Measurements from ENCODE around the gene CDC27. TPM values are rescaled to one million over a fixed set of nuclear protein-coding genes. Genes with fewer than 3 reads are reported as not detected.

The CDC27 gene
- total RNA-seq, result 100 to 1,000 TPM; 113 to 114 TPM

DNA sequence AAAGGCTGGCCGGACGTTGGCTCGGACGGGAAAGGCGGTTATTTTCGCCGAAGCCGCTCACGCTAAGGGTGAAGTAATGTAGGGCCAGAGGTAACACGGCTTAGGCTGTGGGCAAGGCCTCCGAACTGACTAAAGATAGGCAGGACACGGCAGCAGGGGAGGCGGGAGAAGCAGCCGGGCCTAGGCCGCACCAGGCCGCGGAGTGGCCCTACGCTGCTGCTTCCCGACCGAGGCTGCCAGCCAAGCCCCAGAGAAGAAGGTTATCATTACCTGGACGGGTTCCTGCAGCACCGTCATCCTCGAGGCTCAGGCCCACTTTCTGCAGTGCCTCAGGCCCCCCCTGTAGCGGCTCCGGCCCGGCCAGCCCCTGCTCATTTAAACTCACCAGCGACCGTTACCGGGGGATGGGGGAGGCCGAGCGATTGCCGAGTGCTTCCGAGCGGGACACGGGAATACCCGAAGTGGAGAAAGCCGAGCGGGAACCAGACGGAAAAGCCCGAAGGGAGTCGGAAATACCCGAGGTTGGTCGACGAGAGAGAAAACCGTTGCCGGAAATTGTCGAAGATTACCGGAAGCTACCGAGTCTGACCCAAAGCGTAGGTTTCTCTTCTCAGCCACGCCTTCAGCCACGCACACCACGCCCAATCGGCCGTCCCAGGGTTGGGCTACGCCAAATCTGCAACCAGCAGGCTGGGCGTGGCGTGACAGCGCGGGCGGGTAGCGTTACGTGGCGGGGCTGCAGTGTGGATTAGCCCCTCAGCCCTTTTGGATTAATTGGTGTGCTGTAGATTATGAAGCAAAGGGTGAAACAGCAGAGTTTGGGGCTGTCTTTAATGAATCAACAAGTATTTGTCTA, at the start of gene CDC27:
Gene CDC27, minus strand, starts transcription at position 420 of the 856 bp plus-strand sequence. Its CDS starts 123 bp downstream, at position 297.
- POLR2A ChIA-PET, result interaction anchor here (0.8 to 4.9 kb wide), 8 partner anchors 12 to 460 kb away, joined by 3 to 37 read pairs (median 8); partner anchors contain the start of genes EFCAB13, KPNB1 and MYL4
- H3K4me3 Mint-ChIP-seq, result peak within 1 kb of the TSS; percentile 95
- DNase-seq (peak; percentile 98), ATAC-seq (ENCODE audit: low read depth) (peak; percentile 94)
- H3K9me3 Mint-ChIP-seq, result no peaks in the 10 kb centered on the region
- no peaks in the 10 kb centered on the region for H3K27me3 Mint-ChIP-seq
- H3K36me3 Mint-ChIP-seq, result peaks cover 18% of the 10 kb centered on the region
- peaks cover 46% of the 10 kb centered on the region for H3K4me1 Mint-ChIP-seq
- H3K27ac Mint-ChIP-seq, result peak within 1 kb of the TSS; percentile 96

- DNase-seq (no peak), ATAC-seq (ENCODE audit: low read depth) (no peak)
- Mint-ChIP-seq H3K4me1 (peaks cover 10% of the 10 kb centered on the region), H3K9me3 (peaks cover 1% of the 10 kb centered on the region), H3K4me3 (no peak overlapping the region), H3K27ac (no peak overlapping the region), H3K27me3 (peaks cover 4% of the 10 kb centered on the region), H3K36me3 (no peaks in the 10 kb centered on the region)
- POLR2A ChIA-PET, result no interaction called here
These were observed 49.4 kb upstream of the CDC27 start for GRCh38 chr17:47238321-47239010.

GRCh38 chr17:47237841-47238240, 48.7 kb upstream of the CDC27 start:
- Mint-ChIP-seq H3K27ac (no peak overlapping the region), H3K27me3 (peaks cover 3% of the 10 kb centered on the region), H3K9me3 (peaks cover 1% of the 10 kb centered on the region), H3K36me3 (no peaks in the 10 kb centered on the region), H3K4me3 (no peak overlapping the region), H3K4me1 (peaks cover 10% of the 10 kb centered on the region)
- POLR2A ChIA-PET, result no interaction called here
- ATAC-seq (ENCODE audit: low read depth), result no peak
- DNase-seq, result no peak

GRCh38 chr17:47235923-47236322, 46.8 kb upstream of the CDC27 start:
- no peak for DNase-seq
- POLR2A ChIA-PET, result no interaction called here
- Mint-ChIP-seq H3K9me3 (peaks cover 1% of the 10 kb centered on the region), H3K27ac (no peak overlapping the region), H3K4me1 (peaks cover 10% of the 10 kb centered on the region), H3K4me3 (no peak overlapping the region), H3K36me3 (no peaks in the 10 kb centered on the region), H3K27me3 (peaks cover 13% of the 10 kb centered on the region)
- ATAC-seq (ENCODE audit: low read depth), result no peak

DNA sequence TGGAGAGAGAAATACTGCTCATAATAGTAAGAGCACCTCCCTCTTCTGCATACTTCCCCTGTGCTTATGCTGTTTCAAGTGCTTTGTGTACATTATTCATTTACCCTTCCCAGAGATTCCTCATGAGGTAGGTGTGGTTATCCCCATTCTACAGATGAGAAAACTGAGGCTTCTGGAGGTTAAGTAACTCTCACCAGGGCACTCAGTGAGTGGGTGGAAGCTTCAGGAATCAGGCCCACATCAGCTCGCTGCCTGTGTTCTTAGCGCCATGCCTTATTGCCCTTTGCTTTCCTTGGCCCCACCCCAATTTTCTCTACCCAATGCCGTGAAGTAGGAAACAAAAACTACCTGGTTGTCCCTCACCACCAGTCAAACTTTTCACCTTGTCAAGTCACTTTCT, 46.4 kb upstream of the CDC27 start:
- H3K4me1 Mint-ChIP-seq, result peaks cover 10% of the 10 kb centered on the region
- ATAC-seq (ENCODE audit: low read depth) (no peak), DNase-seq (no peak)
- no peaks in the 10 kb centered on the region for H3K36me3 Mint-ChIP-seq
- H3K27ac Mint-ChIP-seq, result no peak overlapping the region
- H3K9me3 Mint-ChIP-seq, result peaks cover 1% of the 10 kb centered on the region
- no peak overlapping the region for H3K4me3 Mint-ChIP-seq
- POLR2A ChIA-PET, result no interaction called here
- H3K27me3 Mint-ChIP-seq, result peaks cover 15% of the 10 kb centered on the region

- H3K27me3 Mint-ChIP-seq, result peaks cover 18% of the 10 kb centered on the region
- no peak for DNase-seq
- ATAC-seq (ENCODE audit: low read depth), result no peak
- peaks cover 1% of the 10 kb centered on the region for H3K9me3 Mint-ChIP-seq
- H3K36me3 Mint-ChIP-seq, result no peaks in the 10 kb centered on the region
- H3K27ac Mint-ChIP-seq, result no peak overlapping the region
- H3K4me1 Mint-ChIP-seq, result peaks cover 15% of the 10 kb centered on the region
- POLR2A ChIA-PET, result no interaction called here
- no peak overlapping the region for H3K4me3 Mint-ChIP-seq
These were observed 43.4 kb upstream of the CDC27 start for GRCh38 chr17:47232465-47232864.

- H3K36me3 Mint-ChIP-seq, result peaks cover 2% of the 10 kb centered on the region
- peaks cover 22% of the 10 kb centered on the region for H3K27me3 Mint-ChIP-seq
- DNase-seq, result no peak
- peaks cover 1% of the 10 kb centered on the region for H3K9me3 Mint-ChIP-seq
- POLR2A ChIA-PET, result no interaction called here
- H3K27ac Mint-ChIP-seq, result no peak overlapping the region
- no peak overlapping the region for H3K4me3 Mint-ChIP-seq
- peaks cover 15% of the 10 kb centered on the region for H3K4me1 Mint-ChIP-seq
- no peak for ATAC-seq (ENCODE audit: low read depth)
These were observed 42.8 kb upstream of the CDC27 start for GRCh38 chr17:47231866-47232265.

DNA sequence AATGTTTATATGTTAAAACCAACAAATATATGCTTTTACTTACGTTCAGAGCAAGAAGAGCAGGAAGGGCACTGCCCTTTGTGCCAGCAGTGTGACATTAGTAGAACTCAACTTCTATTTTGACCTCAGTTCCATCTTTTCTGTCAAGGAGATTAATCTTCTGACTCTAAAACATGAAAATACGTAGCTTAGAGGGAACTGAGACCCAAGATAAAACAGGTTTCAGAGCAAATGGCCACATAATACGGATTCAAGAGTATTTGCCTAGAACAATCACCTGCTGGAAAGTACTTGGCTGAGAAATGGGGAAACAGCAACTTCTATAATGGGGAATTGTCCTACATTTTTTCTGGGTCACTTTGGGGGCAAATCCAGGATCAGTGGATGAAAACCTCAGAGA, 42.2 kb upstream of the CDC27 start:
- H3K4me3 Mint-ChIP-seq, result no peak overlapping the region
- DNase-seq, result no peak
- H3K27ac Mint-ChIP-seq, result no peak overlapping the region
- no peaks in the 10 kb centered on the region for H3K9me3 Mint-ChIP-seq
- H3K27me3 Mint-ChIP-seq, result peaks cover 22% of the 10 kb centered on the region
- POLR2A ChIA-PET, result no interaction called here
- no peak for ATAC-seq (ENCODE audit: low read depth)
- peaks cover 2% of the 10 kb centered on the region for H3K36me3 Mint-ChIP-seq
- H3K4me1 Mint-ChIP-seq, result peaks cover 15% of the 10 kb centered on the region

- ATAC-seq (ENCODE audit: low read depth), result no peak
- peaks cover 15% of the 10 kb centered on the region for H3K4me1 Mint-ChIP-seq
- no peak overlapping the region for H3K4me3 Mint-ChIP-seq
- H3K36me3 Mint-ChIP-seq, result peaks cover 4% of the 10 kb centered on the region
- POLR2A ChIA-PET, result interaction anchor here (0.6 kb wide), 1 partner anchor 85 kb away, joined by 3 read pairs; no protein-coding TSS in a partner anchor
- no peak overlapping the region for H3K27ac Mint-ChIP-seq
- peaks cover 22% of the 10 kb centered on the region for H3K27me3 Mint-ChIP-seq
- H3K9me3 Mint-ChIP-seq, result no peaks in the 10 kb centered on the region
- no peak for DNase-seq
These were observed 41.8 kb upstream of the CDC27 start for GRCh38 chr17:47230864-47231263.

GRCh38 chr17:47229535-47230443, 40.7 kb upstream of the CDC27 start:
- ATAC-seq (ENCODE audit: low read depth) (peak; percentile 88), DNase-seq (peak; percentile 60)
- POLR2A ChIA-PET, result interaction anchor here (0.6 to 1.2 kb wide), 5 partner anchors 9 to 176 kb away, joined by 3 to 5 read pairs (median 3); no protein-coding TSS in a partner anchor
- H3K4me1 Mint-ChIP-seq, result peaks cover 17% of the 10 kb centered on the region
- H3K36me3 Mint-ChIP-seq, result peaks cover 4% of the 10 kb centered on the region
- H3K27me3 Mint-ChIP-seq, result peaks cover 22% of the 10 kb centered on the region
- H3K27ac Mint-ChIP-seq, result peak overlapping the region; percentile 79
- H3K9me3 Mint-ChIP-seq, result no peaks in the 10 kb centered on the region
- H3K4me3 Mint-ChIP-seq, result peak overlapping the region; percentile 73

GRCh38 chr17:47227862-47228261, 38.8 kb upstream of the CDC27 start:
- Mint-ChIP-seq H3K27ac (peak overlapping the region; percentile 8), H3K36me3 (peaks cover 12% of the 10 kb centered on the region), H3K4me3 (no peak overlapping the region), H3K9me3 (peaks cover 12% of the 10 kb centered on the region), H3K27me3 (peaks cover 21% of the 10 kb centered on the region), H3K4me1 (peaks cover 23% of the 10 kb centered on the region)
- no peak for DNase-seq
- POLR2A ChIA-PET, result no interaction called here
- ATAC-seq (ENCODE audit: low read depth), result no peak

GRCh38 chr17:47225911-47226688, 37.0 kb upstream of the CDC27 start:
- H3K4me1 Mint-ChIP-seq, result peaks cover 36% of the 10 kb centered on the region
- POLR2A ChIA-PET, result no interaction called here
- H3K27me3 Mint-ChIP-seq, result peaks cover 10% of the 10 kb centered on the region
- H3K27ac Mint-ChIP-seq, result no peak overlapping the region
- no peak for DNase-seq
- H3K36me3 Mint-ChIP-seq, result peaks cover 13% of the 10 kb centered on the region
- peaks cover 12% of the 10 kb centered on the region for H3K9me3 Mint-ChIP-seq
- no peak overlapping the region for H3K4me3 Mint-ChIP-seq
- no peak for ATAC-seq (ENCODE audit: low read depth)

All from activated naive CD8-positive, alpha-beta T cell treated with anti-CD3 and anti-CD28 coated beads, Interleukin-2, amount 10 ng/mL, durations not matched to agents 7 days and 5 days (primary cell).